A204.1 (cell line): Measurements from ENCODE around the gene TEX28.
"Not testable (repeated sequence)": the region's sequence is repeated elsewhere in the genome, so short reads cannot be mapped to it uniquely, and the experiment has no call there.

Experiments used
- FAIRE-seq: peaks from 2 replicates; lab custom pipeline; 2012; peaks lifted over from hg19 to GRCh38; lab: Jason Lieb, UNC

The TEX28 gene

GRCh38 chrX:154239982-154240503 is 54.9 kb downstream of the TEX28 start:
- not testable (repeated sequence) for FAIRE-seq

- FAIRE-seq, result not testable (repeated sequence)
Measured at GRCh38 chrX:154238939-154239559, 55.9 kb downstream of the TEX28 start.

- FAIRE-seq, result not testable (repeated sequence)
Measured at GRCh38 chrX:154233620-154234019, 61.3 kb downstream of the TEX28 start.

- not testable (repeated sequence) for FAIRE-seq
Measured at GRCh38 chrX:154231443-154231842, 63.5 kb downstream of the TEX28 start.

- not testable (repeated sequence) for FAIRE-seq
Measured at GRCh38 chrX:154226706-154227105, 68.2 kb downstream of the TEX28 start.

- FAIRE-seq, result not testable (repeated sequence)
Measured at GRCh38 chrX:154225292-154225691, 69.6 kb downstream of the TEX28 start.
